GM23338 (cell line): Measurements from ENCODE around the gene MMP24OS.

ENCODE experiments used
- CREB1 ChIP-seq: fragments of 250-450 bp; sonication (Bioruptor Pico); IDR thresholded peaks from 2 replicates; pipeline ENCODE4 v1.5.0; 2020; ENCODE audit warnings: low read depth, mild to moderate bottlenecking, moderate library complexity
- EZH2phosphoT487 ChIP-seq: fragments of 200-600 bp; sonication (generic); IDR thresholded peaks from one replicate; pipeline ENCODE4 v1.8.1; 2018; ENCODE audit warnings: antibody characterized with exemption; ENCODE audit not compliant: unreplicated experiment
- JUNB ChIP-seq: IDR thresholded peaks from one replicate; pipeline ENCODE4 v1.6.1; 2016; ENCODE audit warnings: antibody characterized with exemption; ENCODE audit not compliant: unreplicated experiment
- TF ChIP-seq, protein P1 (sequence below), 2 experiments: fragments of 200-600 bp in 1 of 2; sonication (generic) in 1 of 2; conservative IDR thresholded peaks; 2 replicates each; pipeline versions ENCODE4 v1.5.1 to v1.6.1; 2016 to 2017; ENCODE audit warnings: antibody characterized with exemption in 2 of 2, low read depth in 2 of 2, mild to moderate bottlenecking in 2 of 2, moderate library complexity in 1 of 2

GRCh38 chr20:35290186-35290886 is 12.4 kb upstream of the MMP24OS start:
- TF ChIP-seq, protein P1, sequence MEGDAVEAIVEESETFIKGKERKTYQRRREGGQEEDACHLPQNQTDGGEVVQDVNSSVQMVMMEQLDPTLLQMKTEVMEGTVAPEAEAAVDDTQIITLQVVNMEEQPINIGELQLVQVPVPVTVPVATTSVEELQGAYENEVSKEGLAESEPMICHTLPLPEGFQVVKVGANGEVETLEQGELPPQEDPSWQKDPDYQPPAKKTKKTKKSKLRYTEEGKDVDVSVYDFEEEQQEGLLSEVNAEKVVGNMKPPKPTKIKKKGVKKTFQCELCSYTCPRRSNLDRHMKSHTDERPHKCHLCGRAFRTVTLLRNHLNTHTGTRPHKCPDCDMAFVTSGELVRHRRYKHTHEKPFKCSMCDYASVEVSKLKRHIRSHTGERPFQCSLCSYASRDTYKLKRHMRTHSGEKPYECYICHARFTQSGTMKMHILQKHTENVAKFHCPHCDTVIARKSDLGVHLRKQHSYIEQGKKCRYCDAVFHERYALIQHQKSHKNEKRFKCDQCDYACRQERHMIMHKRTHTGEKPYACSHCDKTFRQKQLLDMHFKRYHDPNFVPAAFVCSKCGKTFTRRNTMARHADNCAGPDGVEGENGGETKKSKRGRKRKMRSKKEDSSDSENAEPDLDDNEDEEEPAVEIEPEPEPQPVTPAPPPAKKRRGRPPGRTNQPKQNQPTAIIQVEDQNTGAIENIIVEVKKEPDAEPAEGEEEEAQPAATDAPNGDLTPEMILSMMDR (conservative IDR thresholded peaks at IDR 0.05; ENCODE audit: low read depth in 2 of 2) = no peak
- TF ChIP-seq CREB1 (CRISPR knock-in tag) (no peak), EZH2phosphoT487 (no peak), JUNB (no peak)
